ENCODE measurements around the gene PKMYT1.

Gene PKMYT1

GRCh38 chr16:3014971-3015370, 34.7 kb upstream of the PKMYT1 start:
- Histone ChIP-seq H3K27me3 (ENCODE audit: insufficient read depth, poor library complexity, severe bottlenecking) (no peaks in the 10 kb centered on the region), H3K4me3 (replicated peaks; ENCODE audit: insufficient read depth, low read length) (no peak overlapping the region), H3K27ac (replicated peaks) (no peak overlapping the region)
- DNase-seq (ENCODE audit: low read depth in 1 of 2, low spot score in 1 of 2) = no peak
- TF ChIP-seq SPI1 (IDR thresholded peaks at IDR 0.05; ENCODE audit: borderline replicate concordance, low read depth) (no peak), CTCF (IDR thresholded peaks at IDR 0.05; ENCODE audit: insufficient read depth, low read length) (no peak), POLR2AphosphoS5 (IDR thresholded peaks at IDR 0.05; ENCODE audit: low read depth) (no peak), REST (IDR thresholded peaks at IDR 0.05; ENCODE audit: insufficient replicate concordance, low read depth) (no peak), GABPA (IDR thresholded peaks at IDR 0.05; ENCODE audit: low read depth) (no peak)

GRCh38 chr16:3013998-3014690, 33.9 kb upstream of the PKMYT1 start:
- H3K27ac ChIP-seq (replicated peaks) = no peak overlapping the region
- H3K27me3 ChIP-seq (ENCODE audit: insufficient read depth, poor library complexity, severe bottlenecking) = no peaks in the 10 kb centered on the region
- no peak overlapping the region for H3K4me3 ChIP-seq (replicated peaks; ENCODE audit: insufficient read depth, low read length)
- no peak for DNase-seq (ENCODE audit: low read depth in 1 of 2, low spot score in 1 of 2)
- TF ChIP-seq GABPA (IDR thresholded peaks at IDR 0.05; ENCODE audit: low read depth) (no peak), CTCF (IDR thresholded peaks at IDR 0.05; ENCODE audit: insufficient read depth, low read length) (no peak)

- H3K27ac ChIP-seq (replicated peaks) = no peak overlapping the region
- H3K27me3 ChIP-seq (ENCODE audit: insufficient read depth, poor library complexity, severe bottlenecking) = no peaks in the 10 kb centered on the region
- no peak for DNase-seq (ENCODE audit: low read depth in 1 of 2, low spot score in 1 of 2)
- no peak for TF ChIP-seq CTCF (IDR thresholded peaks at IDR 0.05; ENCODE audit: insufficient read depth, low read length)
- TF ChIP-seq GABPA (IDR thresholded peaks at IDR 0.05; ENCODE audit: low read depth) = no peak
- no peak for TF ChIP-seq REST (IDR thresholded peaks at IDR 0.05; ENCODE audit: insufficient replicate concordance, low read depth)
- no peak for TF ChIP-seq POLR2AphosphoS5 (IDR thresholded peaks at IDR 0.05; ENCODE audit: low read depth)
- TF ChIP-seq SPI1 (IDR thresholded peaks at IDR 0.05; ENCODE audit: borderline replicate concordance, low read depth) = no peak
- H3K4me3 ChIP-seq (replicated peaks; ENCODE audit: insufficient read depth, low read length) = no peak overlapping the region
Observed at GRCh38 chr16:3013491-3013951, 33.3 kb upstream of the PKMYT1 start.

All from HL-60 (cell line).